Activated CD8-positive, alpha-beta T cell treated with anti-CD3 and anti-CD28 coated beads for 36 hours (primary cell): ENCODE results near the gene PHLDB3. TPM values are rescaled to one million over a fixed set of nuclear protein-coding genes. Genes with fewer than 3 reads are reported as not detected.

Source experiments
- ATAC-seq: fragments of 200-7000 bp; cut with Tn5 transposase; one replicate; pipeline ENCODE4 v1.10.0; 2021; ENCODE audit warnings: mild to moderate bottlenecking, moderate library complexity
- CTCF ChIA-PET: fragments of 350-600 bp; sonication (Branson Sonifier 250); formaldehyde crosslinking; loops from one replicate; lab custom pipeline; 2021; ENCODE audit warnings: antibody characterized with exemption; lab: Charles Lee
- POLR2A ChIA-PET: fragments of 350-600 bp; sonication (Branson Sonifier 250); formaldehyde crosslinking; loops from one replicate; lab custom pipeline; 2021; ENCODE audit warnings: antibody characterized with exemption; lab: Charles Lee
- DNase-seq: peaks from one replicate; pipeline ENCODE4 v3.0.0-alpha.2; 2020
- H3K27ac Mint-ChIP-seq: one replicate; pipeline ENCODE4 v1.8.0; 2021; ENCODE audit warnings: mild to moderate bottlenecking, mixed read lengths
- H3K27me3 Mint-ChIP-seq: one replicate; pipeline ENCODE4 v1.8.0; 2021; ENCODE audit warnings: mixed read lengths
- H3K36me3 Mint-ChIP-seq: one replicate; pipeline ENCODE4 v1.8.0; 2021; ENCODE audit warnings: low read depth, mixed read lengths
- H3K4me1 Mint-ChIP-seq: one replicate; pipeline ENCODE4 v1.8.0; 2021; ENCODE audit warnings: low read depth, mixed read lengths
- H3K4me3 Mint-ChIP-seq: one replicate; pipeline ENCODE4 v1.8.0; 2021; ENCODE audit warnings: mild to moderate bottlenecking, moderate library complexity, mixed read lengths
- H3K9me3 Mint-ChIP-seq: one replicate; pipeline ENCODE4 v1.8.0; 2021; ENCODE audit warnings: mixed read lengths
- intact Hi-C: fragments of 100-400 bp; cut with micrococcal nuclease; formaldehyde crosslinking; loops from one replicate; pipeline ENCODE4 v1.10.0; 2022
- total RNA-seq, 2 experiments: library from RNA; stranded (reverse); gene quantifications; one replicate each; pipeline ENCODE4 v1.2.3, GENCODE V29; 2021
- TF ChIP-seq, protein P1 (sequence below): fragments of 200-600 bp; IDR thresholded peaks from one replicate; pipeline ENCODE4 v1.8.0; 2022; ENCODE audit warnings: antibody characterized with exemption, mild to moderate bottlenecking

PHLDB3 gene
- total RNA-seq, 2 experiments from 2014 or later, result 14.7 to 17.5 TPM

- ATAC-seq (no peak), DNase-seq (no peak)
- ChIA-PET CTCF (interaction anchor here (0.6 to 2.7 kb wide), 11 partner anchors 11 to 312 kb away, joined by 3 to 11 read pairs (median 3); no protein-coding TSS in a partner anchor), POLR2A (no interaction called here)
- no peaks in the 10 kb centered on the region for H3K27me3 Mint-ChIP-seq
- no peaks in the 10 kb centered on the region for H3K36me3 Mint-ChIP-seq
- no peak overlapping the region for H3K27ac Mint-ChIP-seq
- H3K9me3 Mint-ChIP-seq, result no peaks in the 10 kb centered on the region
- H3K4me1 Mint-ChIP-seq, result peaks cover 9% of the 10 kb centered on the region
- no peak overlapping the region for H3K4me3 Mint-ChIP-seq
- TF ChIP-seq, protein P1, sequence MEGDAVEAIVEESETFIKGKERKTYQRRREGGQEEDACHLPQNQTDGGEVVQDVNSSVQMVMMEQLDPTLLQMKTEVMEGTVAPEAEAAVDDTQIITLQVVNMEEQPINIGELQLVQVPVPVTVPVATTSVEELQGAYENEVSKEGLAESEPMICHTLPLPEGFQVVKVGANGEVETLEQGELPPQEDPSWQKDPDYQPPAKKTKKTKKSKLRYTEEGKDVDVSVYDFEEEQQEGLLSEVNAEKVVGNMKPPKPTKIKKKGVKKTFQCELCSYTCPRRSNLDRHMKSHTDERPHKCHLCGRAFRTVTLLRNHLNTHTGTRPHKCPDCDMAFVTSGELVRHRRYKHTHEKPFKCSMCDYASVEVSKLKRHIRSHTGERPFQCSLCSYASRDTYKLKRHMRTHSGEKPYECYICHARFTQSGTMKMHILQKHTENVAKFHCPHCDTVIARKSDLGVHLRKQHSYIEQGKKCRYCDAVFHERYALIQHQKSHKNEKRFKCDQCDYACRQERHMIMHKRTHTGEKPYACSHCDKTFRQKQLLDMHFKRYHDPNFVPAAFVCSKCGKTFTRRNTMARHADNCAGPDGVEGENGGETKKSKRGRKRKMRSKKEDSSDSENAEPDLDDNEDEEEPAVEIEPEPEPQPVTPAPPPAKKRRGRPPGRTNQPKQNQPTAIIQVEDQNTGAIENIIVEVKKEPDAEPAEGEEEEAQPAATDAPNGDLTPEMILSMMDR, result peak; percentile 55
- intact Hi-C loops, result no loop called here
Observed at GRCh38 chr19:43425567-43426392, 78.8 kb downstream of the PHLDB3 start.

Other genes starting within 250 kb of the PHLDB3 start
- not detected for gene PSG9, start 235.2 kb downstream of the PHLDB3 start, total RNA-seq
- not detected for gene CD177, start 151.1 kb downstream of the PHLDB3 start, total RNA-seq
- not detected for gene TEX101, start 89.9 kb downstream of the PHLDB3 start, total RNA-seq
- gene LYPD3, start 39.1 kb downstream of the PHLDB3 start, total RNA-seq, result 1 to 10 TPM; 4.4 to 4.9 TPM
- gene ETHE1, start 22.5 kb upstream of the PHLDB3 start, total RNA-seq, result 10 to 100 TPM; 50.9 to 57.1 TPM
- 1 to 10 TPM; 1.2 to 2.0 TPM for gene ZNF575, start 28.4 kb upstream of the PHLDB3 start, total RNA-seq
- 10 to 100 TPM; 29.4 to 32.4 TPM for gene XRCC1, start 70.8 kb upstream of the PHLDB3 start, total RNA-seq
- 10 to 100 TPM in 1 of 2 experiments, 1 to 10 TPM in 1; 9.7 to 12.3 TPM for gene PINLYP, start 71.1 kb upstream of the PHLDB3 start, total RNA-seq
- 10 to 100 TPM; 17.1 to 17.9 TPM for gene IRGQ, start 91.4 kb upstream of the PHLDB3 start, total RNA-seq
- 10 to 100 TPM in 1 of 2 experiments, 1 to 10 TPM in 1; 8.8 to 12.2 TPM for gene ZNF576, start 91.8 kb upstream of the PHLDB3 start, total RNA-seq
- gene SRRM5, start 107.3 kb upstream of the PHLDB3 start, total RNA-seq, result under 1 TPM; 0.41 to 0.54 TPM
- 10 to 100 TPM; 12.3 to 13.4 TPM for gene ZNF428, start 114.9 kb upstream of the PHLDB3 start, total RNA-seq
- gene CADM4, start 135.1 kb upstream of the PHLDB3 start, total RNA-seq, result under 1 TPM; 0.22 to 0.38 TPM
- 10 to 100 TPM; 11.1 to 13.3 TPM for gene PLAUR, start 165.4 kb upstream of the PHLDB3 start, total RNA-seq
- gene IRGC, start 211.3 kb upstream of the PHLDB3 start, total RNA-seq, result not detected